OCI-LY1 (cell line): ENCODE data around the gene SRSF8.

Experiments used
- H2AFZ ChIP-seq: fragments of 200-600 bp; sonication (generic), shearing (Covaris generic); 2 replicates; pipeline ENCODE4 v1.6.0; 2014; ENCODE audit warnings: antibody characterized with exemption, mild to moderate bottlenecking, low read length
- H3F3A ChIP-seq: fragments of 200-600 bp; sonication (generic), shearing (Covaris generic); 2 replicates; pipeline ENCODE4 v1.6.0; 2014; ENCODE audit warnings: mild to moderate bottlenecking, antibody characterized with exemption, low read length, moderate library complexity; ENCODE audit not compliant: insufficient read depth
- H3K27ac ChIP-seq: fragments of 200-600 bp; sonication (generic); 2 replicates; pipeline ENCODE4 v1.5.1; 2014; ENCODE audit warnings: low read length, mixed run types, mild to moderate bottlenecking, low read depth; ENCODE audit not compliant: poor library complexity, severe bottlenecking
- H3K27me3 ChIP-seq: fragments of 200-600 bp; sonication (generic); 2 replicates; pipeline ENCODE4 v1.6.0; 2014; ENCODE audit warnings: antibody characterized with exemption, mild to moderate bottlenecking, low read length, moderate library complexity; ENCODE audit not compliant: insufficient read depth
- H3K36me3 ChIP-seq: fragments of 200-600 bp; sonication (generic); 2 replicates; pipeline ENCODE4 v1.6.1; 2014; ENCODE audit warnings: mild to moderate bottlenecking, antibody characterized with exemption, low read length, moderate library complexity, mixed read lengths; ENCODE audit not compliant: insufficient read depth
- H3K4me1 ChIP-seq: fragments of 200-600 bp; sonication (generic); 2 replicates; pipeline ENCODE4 v1.5.1; 2014; ENCODE audit warnings: mild to moderate bottlenecking, low read length, moderate library complexity; ENCODE audit not compliant: insufficient read depth, severe bottlenecking
- H3K4me2 ChIP-seq: fragments of 200-600 bp; sonication (generic), shearing (Covaris generic); 2 replicates; pipeline ENCODE4 v1.6.1; 2014; ENCODE audit warnings: low read length
- H3K4me3 ChIP-seq: fragments of 200-600 bp; sonication (generic); 2 replicates; pipeline ENCODE4 v1.5.1; 2014; ENCODE audit warnings: low read length, low read depth, mild to moderate bottlenecking, mixed read lengths; ENCODE audit not compliant: poor library complexity, severe bottlenecking
- H3K79me2 ChIP-seq: fragments of 200-600 bp; shearing (Covaris generic); 2 replicates; pipeline ENCODE4 v1.6.1; 2016; ENCODE audit warnings: mixed run types, low read length, mixed read lengths; ENCODE audit not compliant: insufficient read depth
- H3K9ac ChIP-seq: fragments of 200-600 bp; sonication (generic), shearing (Covaris generic); 2 replicates; pipeline ENCODE4 v1.6.1; 2014; ENCODE audit warnings: mild to moderate bottlenecking, low read length, mixed read lengths
- H3K9me2 ChIP-seq: fragments of 200-600 bp; sonication (generic), shearing (Covaris generic); 2 replicates; pipeline ENCODE4 v1.6.1; 2014; ENCODE audit warnings: low read depth, mild to moderate bottlenecking, low read length, mixed read lengths
- H3K9me3 ChIP-seq: fragments of 200-600 bp; shearing (Covaris generic); 2 replicates; pipeline ENCODE4 v1.6.1; 2014; ENCODE audit warnings: low read length, mixed read lengths
- H4K20me1 ChIP-seq: fragments of 200-600 bp; sonication (generic), shearing (Covaris generic); 2 replicates; pipeline ENCODE4 v1.6.0; 2016; ENCODE audit warnings: mild to moderate bottlenecking, low read length; ENCODE audit not compliant: insufficient read depth
- CTCF ChIP-seq: fragments of 200-600 bp; sonication (generic), shearing (Covaris generic); IDR thresholded peaks from 2 replicates; pipeline ENCODE4 v1.5.1; 2017; ENCODE audit warnings: mild to moderate bottlenecking, antibody characterized with exemption, low read length, moderate library complexity, mixed read lengths
- EZH2 ChIP-seq: fragments of 200-600 bp; sonication (generic), shearing (Covaris generic); IDR thresholded peaks from 2 replicates; pipeline ENCODE4 v1.8.0; 2017; ENCODE audit warnings: borderline replicate concordance, mixed run types, mild to moderate bottlenecking, antibody characterized with exemption, low read length, moderate library complexity, mixed read lengths

The SRSF8 gene

GRCh38 chr11:95067841-95068219 is 1.1 kb downstream of the SRSF8 start:
- Histone ChIP-seq H3K4me1 (peaks cover 17% of the 10 kb centered on the region), H4K20me1 (no peaks in the 10 kb centered on the region), H3K9me2 (no peaks in the 10 kb centered on the region), H3K9ac (peak overlapping the region; percentile 59), H3F3A (no peaks in the 10 kb centered on the region), H3K4me3 (peak overlapping the region; percentile 71), H3K36me3 (no peaks in the 10 kb centered on the region), H3K27ac (peak overlapping the region; percentile 49), H2AFZ (0 out of 2 replicates have a peak overlapping the region, but pooled peaks have one; percentile 0), H3K4me2 (peak overlapping the region; percentile 79), H3K79me2 (no peaks in the 10 kb centered on the region), H3K9me3 (no peaks in the 10 kb centered on the region), H3K27me3 (no peaks in the 10 kb centered on the region)
- no peak for TF ChIP-seq CTCF
- TF ChIP-seq EZH2, result no peak

- TF ChIP-seq EZH2, result no peak
- TF ChIP-seq CTCF, result no peak
- peaks cover 17% of the 10 kb centered on the region for H3K4me1 ChIP-seq
- no peak overlapping the region for H2AFZ ChIP-seq
- H3K79me2 ChIP-seq, result no peaks in the 10 kb centered on the region
- no peaks in the 10 kb centered on the region for H3K9me3 ChIP-seq
- H3K9ac ChIP-seq, result peak overlapping the region; percentile 59
- H3K27ac ChIP-seq, result peak overlapping the region; percentile 49
- H3K27me3 ChIP-seq, result no peaks in the 10 kb centered on the region
- peak overlapping the region; percentile 71 for H3K4me3 ChIP-seq
- H3K4me2 ChIP-seq, result peak overlapping the region; percentile 79
- H3K9me2 ChIP-seq, result no peaks in the 10 kb centered on the region
- H3F3A ChIP-seq, result no peaks in the 10 kb centered on the region
- H4K20me1 ChIP-seq, result no peaks in the 10 kb centered on the region
- H3K36me3 ChIP-seq, result no peaks in the 10 kb centered on the region
Measured at GRCh38 chr11:95068549-95068948, 1.8 kb downstream of the SRSF8 start.

- Histone ChIP-seq H3K9me2 (no peaks in the 10 kb centered on the region), H2AFZ (no peak overlapping the region), H3F3A (no peaks in the 10 kb centered on the region), H3K36me3 (no peaks in the 10 kb centered on the region), H3K27ac (no peak overlapping the region), H3K27me3 (no peaks in the 10 kb centered on the region), H3K9me3 (no peaks in the 10 kb centered on the region), H3K4me2 (no peak overlapping the region), H4K20me1 (no peaks in the 10 kb centered on the region), H3K4me3 (no peak overlapping the region), H3K9ac (no peak overlapping the region), H3K79me2 (no peaks in the 10 kb centered on the region), H3K4me1 (peaks cover 17% of the 10 kb centered on the region)
- TF ChIP-seq EZH2, result no peak
- no peak for TF ChIP-seq CTCF
Measured at GRCh38 chr11:95070471-95070870, 3.8 kb downstream of the SRSF8 start.
